IMR-90 (cell line): Measurements from ENCODE around the gene CAPN3. TPM values are rescaled to one million over a fixed set of nuclear protein-coding genes. Genes with fewer than 3 reads are reported as not detected.

Experiments used
- ATAC-seq: fragments of 200-7000 bp; cut with Tn5 transposase; 2 replicates; pipeline ENCODE4 v1.9.1; 2020; ENCODE audit warnings: low read depth, mild to moderate bottlenecking, moderate library complexity
- BruUV-seq: library from RNA; stranded (reverse); fragments of 400-500 nt; replicated peaks from 2 replicates; lab custom pipeline; 2021; lab: Mats Ljungman, UMichigan
- CTCF ChIA-PET: fragments of 300-600 bp; formaldehyde crosslinking; extraction: SDS; loops from one replicate; lab custom pipeline; 2021; ENCODE audit warnings: antibody characterized with exemption; lab: Yijun Ruan, JAX
- POLR2A ChIA-PET: fragments of 300-600 bp; sonication (Branson Sonifier 250); formaldehyde crosslinking; loops from one replicate; lab custom pipeline; 2022; ENCODE audit warnings: antibody characterized with exemption; ENCODE audit not compliant: unreplicated experiment; lab: Charles Lee
- DNase-seq: peaks from one replicate; pipeline ENCODE4 v3.0.0; 2013
- H2AFZ ChIP-seq: replicated peaks from 2 replicates; pipeline ENCODE3; 2013; ENCODE audit warnings: low read length, mild to moderate bottlenecking; ENCODE audit not compliant: poor library complexity
- H2AK5ac ChIP-seq: 2 replicates; pipeline ENCODE4 v1.6.1; 2013; ENCODE audit warnings: low read depth, low read length, inconsistent platforms
- H2AK9ac ChIP-seq: replicated peaks from 2 replicates; pipeline ENCODE3; 2013; ENCODE audit warnings: mild to moderate bottlenecking, low read depth, low read length, moderate library complexity; ENCODE audit not compliant: poor library complexity
- H2BK120ac ChIP-seq: 2 replicates; pipeline ENCODE4 v1.6.1; 2013; ENCODE audit warnings: low read depth, low read length, inconsistent platforms
- H2BK15ac ChIP-seq: 3 replicates; pipeline ENCODE4 v1.6.1; 2013; ENCODE audit warnings: low read depth, low read length, inconsistent platforms
- H2BK20ac ChIP-seq: 2 replicates; pipeline ENCODE4 v1.6.1; 2013; ENCODE audit warnings: low read depth, mild to moderate bottlenecking, inconsistent platforms, low read length, moderate library complexity
- H2BK5ac ChIP-seq: 2 replicates; pipeline ENCODE4 v1.6.1; 2013; ENCODE audit warnings: mild to moderate bottlenecking, low read depth, low read length, inconsistent platforms; ENCODE audit not compliant: poor library complexity, severe bottlenecking
- H3K14ac ChIP-seq: replicated peaks from 2 replicates; pipeline ENCODE4 v1.6.1; 2013; ENCODE audit warnings: low read depth, low read length, inconsistent platforms
- H3K18ac ChIP-seq: 2 replicates; pipeline ENCODE4 v1.6.1; 2013; ENCODE audit warnings: low read depth, low read length, control low read depth
- H3K23ac ChIP-seq: 2 replicates; pipeline ENCODE4 v1.6.1; 2013; ENCODE audit warnings: low read depth, low read length, inconsistent platforms
- H3K27ac ChIP-seq: 2 replicates; pipeline ENCODE4 v1.5.1; 2013; ENCODE audit warnings: mild to moderate bottlenecking, control low read depth, low read length; ENCODE audit not compliant: insufficient read depth
- H3K27me3 ChIP-seq: 2 replicates; pipeline ENCODE4 v1.6.1; 2013; ENCODE audit warnings: low read length; ENCODE audit not compliant: control insufficient read depth, insufficient read depth
- H3K36me3 ChIP-seq: 2 replicates; pipeline ENCODE4 v1.6.1; 2013; ENCODE audit warnings: low read length, mixed read lengths; ENCODE audit not compliant: control insufficient read depth, insufficient read depth
- H3K4ac ChIP-seq: 2 replicates; pipeline ENCODE4 v1.6.1; 2013; ENCODE audit warnings: low read depth, low read length, inconsistent platforms
- H3K4me1 ChIP-seq: 2 replicates; pipeline ENCODE4 v1.6.1; 2013; ENCODE audit warnings: low read length, mixed read lengths; ENCODE audit not compliant: control insufficient read depth, insufficient read depth
- H3K4me2 ChIP-seq: 2 replicates; pipeline ENCODE4 v1.6.1; 2013; ENCODE audit warnings: low read depth, mild to moderate bottlenecking, control low read depth, low read length, moderate library complexity
- H3K4me3 ChIP-seq: 2 replicates; pipeline ENCODE4 v1.5.1; 2013; ENCODE audit warnings: low read depth, mild to moderate bottlenecking, control low read depth, low read length, moderate library complexity; ENCODE audit not compliant: insufficient read depth
- H3K56ac ChIP-seq: 2 replicates; pipeline ENCODE4 v1.6.1; 2013; ENCODE audit warnings: low read length, inconsistent platforms; ENCODE audit not compliant: insufficient read depth; ENCODE audit errors: extremely low read depth
- H3K79me1 ChIP-seq, 2 experiments: 2 replicates each; pipeline ENCODE4 v1.6.1; 2013; ENCODE audit warnings: low read length in 2 of 2, inconsistent platforms in 1 of 2, low read depth in 1 of 2
- H3K9ac ChIP-seq: 2 replicates; pipeline ENCODE4 v1.6.1; 2013; ENCODE audit warnings: low read depth, low read length, control low read depth
- H3K9me1 ChIP-seq: 2 replicates; pipeline ENCODE4 v1.6.1; 2013; ENCODE audit warnings: low read length, inconsistent platforms; ENCODE audit not compliant: insufficient read depth
- H3K9me3 ChIP-seq: 2 replicates; pipeline ENCODE4 v1.6.1; 2013; ENCODE audit warnings: low read length; ENCODE audit not compliant: control insufficient read depth, insufficient read depth
- H4K20me1 ChIP-seq: 2 replicates; pipeline ENCODE4 v1.6.1; 2013; ENCODE audit warnings: low read length, inconsistent platforms; ENCODE audit not compliant: insufficient read depth
- H4K5ac ChIP-seq: 2 replicates; pipeline ENCODE4 v1.6.1; 2013; ENCODE audit warnings: mild to moderate bottlenecking, low read depth, low read length, control low read depth
- H4K8ac ChIP-seq, 2 experiments: 2 replicates each; pipeline ENCODE4 v1.6.1; 2013; ENCODE audit warnings: low read depth in 2 of 2, low read length in 2 of 2, control low read depth in 1 of 2, inconsistent platforms in 1 of 2
- H4K91ac ChIP-seq: 2 replicates; pipeline ENCODE4 v1.6.1; 2013; ENCODE audit warnings: low read depth, low read length, inconsistent platforms; ENCODE audit not compliant: insufficient read depth
- CEBPB ChIP-seq: IDR thresholded peaks from 2 replicates; pipeline ENCODE4 v1.6.1; 2012; ENCODE audit warnings: low read depth, low read length, improper control_type of control experiment
- CTCF ChIP-seq: conservative IDR thresholded peaks from 2 replicates; pipeline ENCODE4 v1.5.1; 2012; ENCODE audit warnings: mild to moderate bottlenecking, low read depth, low read length, improper control_type of control experiment
- MAFK ChIP-seq: IDR thresholded peaks from 2 replicates; pipeline ENCODE4 v1.6.1; 2012; ENCODE audit warnings: low read depth, low read length, improper control_type of control experiment
- RFX5 ChIP-seq: IDR thresholded peaks from 2 replicates; pipeline ENCODE4 v1.8.0; 2012; ENCODE audit warnings: low read depth, mild to moderate bottlenecking, low read length, moderate library complexity
- USF2 ChIP-seq: fragments of 150-350 bp; IDR thresholded peaks from 2 replicates; pipeline ENCODE4 v1.6.1; 2017; ENCODE audit warnings: mild to moderate bottlenecking, antibody characterized with exemption, low read length, low read depth
- WGBS, 2 experiments: methylation state at CpG; one replicate each; pipeline versions ENCODE4 v1.1.5 to v1.1.7; 2013; ENCODE audit warnings: missing lambda C conversion rate in 2 of 2; ENCODE audit not compliant: insufficient read length in 1 of 2; ENCODE audit errors: extremely low coverage in 2 of 2; 5-methylcytosine and 5-hydroxymethylcytosine counted together
- dilution Hi-C: fragments of 300-500 bp; cut with HindIII; formaldehyde crosslinking; loops from one replicate; pipeline ENCODE4 v1.14.3; 2018; ENCODE audit warnings: low sequenced_read_pairs; ENCODE audit not compliant: unreplicated experiment
- in situ Hi-C: fragments of 300-500 bp; cut with MboI; formaldehyde crosslinking; loops from 3 replicates; pipeline ENCODE4 v1.14.3; 2019; ENCODE audit warnings: low sequenced_read_pairs, inconsistent platforms, mixed read lengths
- intact Hi-C: fragments of 100-400 bp; cut with micrococcal nuclease; formaldehyde crosslinking; loops from 2 replicates; pipeline ENCODE4 v1.10.0; 2022
- polyA plus RNA-seq, 3 experiments: library from polyadenylated mRNA; depleted of rRNA; stranded (reverse); fragments of >200 nt; gene quantifications; 2 replicates each; pipeline ENCODE4 v1.2.3, GENCODE V29; 2012; ENCODE audit warnings: low replicate concordance in 1 of 3
- total RNA-seq: library from RNA; depleted of rRNA; stranded (reverse); fragments of >200 nt; gene quantifications from 2 replicates; pipeline ENCODE4 v1.2.3, GENCODE V29; 2012

CAPN3 gene
- total and polyA plus RNA-seq, 2 of the 4 experiments (the other 2 are of a cell fraction), result 1.1 to 1.4 TPM

GRCh38 chr15:42358141-42358540 lies 1.2 kb upstream of the CAPN3 start:
- Histone ChIP-seq H2AFZ (no peak overlapping the region), H4K91ac (no peak overlapping the region), H3K36me3 (peaks cover under 1% of the 10 kb centered on the region; the same call in 1 of the 2 replicates)

More at GRCh38 chr15:42358141-42358540, 1.2 kb upstream of the CAPN3 start:
- intact Hi-C loops, result no loop called here
- H3K4me1 ChIP-seq, result no peaks in the 10 kb centered on the region
- no CpG with 5 or more reads among the region's 2 CpGs for WGBS, 2 experiments
- H2AK9ac ChIP-seq, result no peak overlapping the region
- no peak overlapping the region for H3K18ac ChIP-seq
- no peak overlapping the region for H2BK5ac ChIP-seq
- no peak for TF ChIP-seq USF2
- TF ChIP-seq RFX5, result no peak
- TF ChIP-seq CEBPB, result no peak
- no peak for TF ChIP-seq CTCF
- no peak for TF ChIP-seq MAFK
- H2BK120ac ChIP-seq, result no peak overlapping the region
- H4K20me1 ChIP-seq, result no peaks in the 10 kb centered on the region
- H3K9me1 ChIP-seq, result peaks cover 2% of the 10 kb centered on the region; the same call in 1 of the 2 replicates
- DNase-seq (no peak), ATAC-seq (no peak)
- no peak overlapping the region for H4K8ac ChIP-seq
- no TSS peak for BruUV-seq
- no peak overlapping the region for H4K5ac ChIP-seq
- no peak overlapping the region for H3K4me3 ChIP-seq
- dilution Hi-C loops, result no loop called here
- POLR2A ChIA-PET, result no interaction called here
- no peak overlapping the region for H2BK15ac ChIP-seq
- CTCF ChIA-PET, result no interaction called here
- no peak overlapping the region for H3K14ac ChIP-seq
- H3K4ac ChIP-seq, result no peak overlapping the region
- H3K9me3 ChIP-seq, result no peaks in the 10 kb centered on the region
- no peak overlapping the region for H3K4me2 ChIP-seq
- no peaks in the 10 kb centered on the region for H3K79me1 ChIP-seq
- no peak overlapping the region for H3K27ac ChIP-seq
- H3K23ac ChIP-seq, result no peak overlapping the region
- no peak overlapping the region for H2BK20ac ChIP-seq
- no peak overlapping the region for H2AK5ac ChIP-seq
- H3K56ac ChIP-seq, result no peak overlapping the region
- no peaks in the 10 kb centered on the region for H3K27me3 ChIP-seq
- in situ Hi-C loops, result no loop called here
- H3K9ac ChIP-seq, result no peak overlapping the region
